GM19455 (cell line): ENCODE measurements around the gene BICRAL.
A peak's percentile ranks its signal among the peaks of the same experiment; 100 is the strongest.
"Not testable (repeated sequence)": the region's sequence is repeated elsewhere in the genome, so short reads cannot be mapped to it uniquely, and the experiment has no call there.

Source experiments
- ATAC-seq: cut with Tn5 transposase; IDR thresholded peaks from one replicate; pipeline ENCODE4 v1.9.1; 2021; ENCODE audit not compliant: unreplicated experiment

BICRAL gene

DNA sequence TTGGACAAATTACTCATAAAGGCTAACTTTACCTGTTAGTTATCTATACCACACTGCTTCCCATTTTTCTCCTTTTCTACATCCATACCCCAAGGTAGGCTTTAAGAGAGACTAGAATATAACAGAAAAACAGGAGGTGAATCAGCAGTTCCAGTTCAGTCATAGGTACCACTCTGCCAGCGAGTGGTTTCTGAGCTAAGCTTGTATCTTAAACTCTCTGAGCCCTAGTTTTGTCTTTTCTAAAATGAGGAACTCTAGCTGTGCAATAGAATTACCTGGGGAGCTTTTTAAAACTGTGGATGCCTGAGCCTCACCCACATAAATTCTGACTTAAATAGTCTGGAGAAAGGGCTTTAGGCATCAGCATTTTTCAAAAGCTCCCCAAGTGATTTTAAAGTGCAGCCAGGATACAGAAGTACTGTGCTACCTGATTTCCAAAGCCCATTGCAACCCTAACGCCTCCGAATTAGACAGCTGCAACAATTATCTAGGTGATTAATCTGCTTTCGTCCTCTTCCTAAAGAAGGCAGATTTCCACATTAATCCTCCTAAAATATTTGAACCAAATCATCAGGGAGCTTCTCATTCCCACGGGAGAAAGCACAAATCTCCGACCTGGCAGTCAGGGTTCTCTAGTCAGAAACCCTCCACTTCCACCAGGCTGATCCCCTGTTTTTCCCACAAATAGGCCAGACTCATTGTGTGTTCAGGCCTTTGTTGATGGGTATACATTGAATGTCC is 60.2 kb downstream of the BICRAL start:
- no peak for ATAC-seq

DNA sequence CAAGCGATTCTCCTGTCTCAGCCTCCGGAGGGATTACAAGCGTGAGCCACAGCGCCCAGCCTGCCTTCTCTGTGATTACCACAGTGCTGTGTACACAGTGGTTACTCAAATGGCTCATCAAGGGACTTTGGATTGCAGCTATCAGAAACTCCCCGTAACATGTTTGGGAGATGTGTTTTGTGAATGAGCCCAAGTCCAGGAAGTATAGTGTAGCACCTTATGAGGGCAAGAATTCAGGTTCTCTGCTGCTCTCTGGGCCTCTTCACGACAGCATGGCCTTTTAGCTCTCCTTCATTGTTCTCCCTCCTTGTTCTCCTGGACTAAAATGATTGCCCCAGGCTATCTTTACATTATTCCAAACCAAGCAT is 63.5 kb downstream of the BICRAL start:
- no peak for ATAC-seq

DNA sequence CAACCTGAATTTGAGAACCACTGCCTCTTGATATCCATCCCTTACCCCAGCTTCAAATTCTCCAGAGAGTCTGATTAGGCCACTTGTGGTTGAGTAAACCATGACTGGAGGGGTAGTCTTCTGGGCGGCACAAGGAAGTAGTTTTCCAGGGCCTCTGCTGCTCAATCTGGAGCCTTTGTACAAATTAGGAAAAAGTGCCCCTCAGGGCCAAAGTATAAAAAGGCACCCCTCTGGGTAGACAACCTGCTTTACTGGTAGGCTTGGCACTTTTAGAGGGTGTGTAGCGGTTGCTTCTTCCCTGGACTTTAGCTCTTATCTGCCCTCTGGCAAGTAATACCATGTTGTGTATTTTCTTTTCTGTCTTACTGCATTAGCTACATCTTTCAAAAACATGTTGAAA is 64.7 kb downstream of the BICRAL start:
- ATAC-seq: no peak

DNA sequence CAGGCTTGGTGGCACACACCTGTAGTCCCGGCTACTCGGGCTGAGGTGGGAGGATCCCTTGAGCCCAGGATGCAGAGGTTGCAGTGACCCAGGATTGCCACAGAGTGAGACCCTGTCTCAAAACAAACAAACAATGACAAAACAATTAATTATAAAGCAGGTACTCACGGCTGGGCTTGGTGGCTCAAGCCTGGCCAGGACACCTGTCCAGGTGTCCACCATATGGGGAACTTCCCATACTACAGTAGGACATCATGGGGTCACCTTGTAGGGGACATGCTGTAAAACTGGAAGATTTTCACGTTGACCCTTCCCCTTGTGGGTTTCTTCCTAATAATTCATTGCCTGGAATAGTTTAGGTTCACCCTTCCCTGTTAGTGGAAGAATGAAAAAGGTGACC is 66.8 kb downstream of the BICRAL start:
- no peak for ATAC-seq

DNA sequence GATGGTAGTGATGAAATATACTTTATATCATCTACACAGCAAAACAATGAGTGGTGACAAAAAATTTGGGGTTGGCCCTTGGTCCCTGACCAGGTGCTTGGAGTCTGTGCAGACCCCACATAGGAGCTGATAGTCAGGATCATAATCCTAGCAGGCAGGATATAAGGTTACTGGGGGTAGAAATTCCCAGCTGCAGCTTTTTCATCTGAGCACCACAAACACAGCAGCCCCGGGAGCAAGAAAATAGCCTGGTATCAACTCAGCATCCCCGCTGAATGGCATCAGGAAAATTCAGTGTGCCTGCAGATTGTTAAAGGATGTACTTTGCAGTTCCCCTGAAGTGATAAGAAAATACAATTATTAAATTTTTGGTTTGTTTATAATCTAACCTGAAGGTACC is 69.7 kb downstream of the BICRAL start:
- no peak for ATAC-seq

DNA sequence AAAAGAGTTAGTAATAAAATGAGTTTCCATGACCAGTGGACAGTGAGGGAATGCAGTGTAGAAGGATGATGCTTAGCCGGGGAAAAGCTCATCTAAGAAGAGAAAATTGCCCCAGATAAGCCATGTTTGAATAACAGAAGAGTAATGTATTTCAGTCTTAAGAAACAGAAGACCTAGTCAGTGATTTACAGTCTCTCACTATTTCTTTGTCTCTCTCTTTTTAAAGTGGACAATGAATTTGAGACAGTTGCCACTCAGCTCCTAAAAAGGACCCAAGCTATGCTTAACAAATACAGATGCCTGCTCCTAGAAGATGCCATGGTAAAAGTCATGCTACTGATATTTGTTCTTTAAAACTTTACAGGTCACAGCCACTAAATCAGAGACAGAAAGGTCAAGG is 78.2 kb downstream of the BICRAL start:
- ATAC-seq: no peak

DNA sequence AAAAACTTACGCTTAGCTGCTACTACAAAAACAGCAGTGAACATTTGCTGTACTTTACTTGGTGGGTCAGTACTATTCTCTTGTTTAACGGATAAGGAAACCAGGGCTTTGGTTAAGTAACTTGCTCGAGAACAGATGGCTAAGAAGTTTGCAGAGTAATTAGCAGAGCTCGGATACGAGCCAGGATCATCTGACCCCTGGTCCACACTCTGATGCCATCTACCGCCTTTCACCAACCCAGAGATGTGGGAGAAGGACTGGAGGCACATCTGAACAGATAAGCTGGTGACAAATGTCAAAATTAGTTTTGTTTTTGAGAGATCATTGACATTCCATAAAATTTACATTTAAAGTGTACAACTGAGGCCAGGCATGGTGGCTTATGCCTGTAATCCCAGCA is 78.6 kb downstream of the BICRAL start:
- ATAC-seq: no peak

DNA sequence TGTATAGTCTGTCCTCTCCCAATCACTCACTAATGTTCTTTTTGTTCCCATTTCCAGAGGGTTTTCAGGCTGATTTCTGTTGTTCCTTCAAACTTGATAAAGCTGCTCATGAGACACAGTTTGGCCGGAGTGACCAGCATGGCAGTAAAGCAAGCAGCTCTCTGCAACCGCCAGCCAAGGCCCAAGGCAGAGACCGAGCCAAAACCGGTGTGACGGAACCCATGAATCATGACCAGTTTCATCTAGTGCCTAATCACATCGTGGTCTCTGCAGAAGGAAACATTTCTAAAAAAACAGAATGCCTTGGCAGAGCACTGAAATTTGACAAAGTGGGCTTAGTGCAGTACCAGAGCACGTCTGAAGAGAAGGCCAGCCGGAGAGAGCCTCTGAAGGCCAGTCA is 82.8 kb downstream of the BICRAL start:
- ATAC-seq: no peak

DNA sequence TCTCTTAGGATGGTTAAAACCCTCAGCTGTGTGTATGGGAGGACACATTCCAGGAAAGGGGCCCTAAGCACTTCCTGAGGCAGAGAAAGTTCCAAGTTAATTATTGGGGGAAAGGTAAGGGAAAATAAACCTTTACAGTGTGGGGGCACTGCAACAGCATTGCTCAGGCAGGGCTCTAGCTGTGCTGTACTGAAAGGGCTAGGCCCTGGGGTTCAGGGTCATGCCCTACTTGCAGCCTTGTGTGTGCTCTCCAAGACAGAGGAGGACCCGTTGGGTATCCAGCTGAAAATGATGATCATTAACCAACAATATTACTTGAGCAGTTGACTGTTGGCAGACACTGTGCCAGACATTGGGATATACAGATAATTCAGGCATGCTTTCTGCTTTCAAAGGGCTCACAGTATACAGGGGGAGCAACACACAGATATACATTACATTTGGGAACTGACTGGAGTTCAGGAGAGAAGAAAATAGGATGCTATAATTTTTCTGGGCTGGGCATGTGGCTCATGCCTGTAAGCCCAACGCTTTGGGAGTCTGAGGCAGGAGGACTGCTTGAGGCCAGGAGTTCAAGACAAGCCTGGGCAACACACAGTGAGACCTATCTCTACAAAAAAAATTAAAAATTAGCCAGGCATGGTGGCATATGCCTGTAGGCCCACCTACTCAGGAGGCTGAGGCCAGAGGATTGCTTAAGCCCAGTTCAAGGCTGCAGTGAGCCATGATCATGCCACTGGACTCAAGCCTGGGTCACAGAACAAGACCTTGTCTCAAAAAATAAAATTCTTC is 88.5 kb downstream of the BICRAL start:
- ATAC-seq: no peak

DNA sequence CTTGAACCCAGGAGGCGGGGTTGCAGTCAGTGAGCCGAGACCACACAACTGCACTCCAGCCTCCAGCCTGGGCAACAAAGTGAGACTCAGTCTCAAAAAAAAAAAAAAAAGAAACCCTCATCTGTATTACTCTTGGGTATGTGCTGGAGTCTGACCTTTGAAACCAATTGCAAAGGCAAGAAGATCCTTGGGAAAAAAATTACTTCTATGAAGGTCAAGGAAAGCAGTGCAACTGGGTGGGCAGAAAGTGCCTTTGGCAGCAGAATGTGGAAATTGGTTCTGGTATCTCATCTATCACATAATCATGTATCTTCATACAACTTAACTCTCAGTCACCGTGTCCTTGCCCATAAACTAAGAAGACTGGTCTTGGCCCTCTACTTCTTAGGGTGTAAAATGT is 89.9 kb downstream of the BICRAL start:
- no peak for ATAC-seq

DNA sequence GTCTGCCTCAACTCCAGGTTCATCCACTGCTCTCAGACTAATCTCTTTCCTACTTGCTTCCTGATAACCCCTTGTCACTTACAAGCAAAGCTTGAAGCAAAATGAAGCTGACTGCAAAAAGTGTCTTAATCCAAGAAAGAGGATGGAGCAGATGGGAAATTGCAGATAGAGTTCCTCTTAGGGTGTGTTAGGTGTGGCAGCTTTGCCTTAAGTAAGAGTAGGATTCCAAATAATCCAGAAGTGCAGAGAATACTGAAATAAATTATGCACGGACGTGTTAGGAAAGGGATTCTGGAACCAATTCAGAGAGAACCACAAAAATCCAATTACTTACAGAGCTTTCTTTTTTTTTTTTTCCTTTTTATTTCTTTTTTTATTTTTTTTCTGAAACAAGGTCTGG is 91.5 kb downstream of the BICRAL start:
- ATAC-seq: no peak

DNA sequence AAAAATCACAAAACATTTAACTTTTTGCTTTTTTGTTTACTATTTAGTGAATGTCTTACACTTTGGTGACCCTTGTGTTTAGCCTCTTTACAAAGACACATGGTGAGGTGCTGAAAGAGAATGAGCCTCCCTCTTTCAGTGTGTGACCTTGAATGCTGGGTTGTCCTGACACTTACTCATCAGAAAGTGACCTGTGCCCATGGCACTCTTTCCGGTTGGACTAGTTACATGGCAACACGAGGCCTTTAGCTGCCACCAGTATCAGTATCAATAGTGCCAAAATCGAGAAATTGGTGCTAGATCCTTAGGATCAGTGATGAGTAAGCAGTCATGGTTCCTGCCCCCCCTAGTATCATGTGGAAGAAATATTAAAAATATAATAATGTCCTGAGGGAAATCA is 95.8 kb downstream of the BICRAL start:
- no peak for ATAC-seq

DNA sequence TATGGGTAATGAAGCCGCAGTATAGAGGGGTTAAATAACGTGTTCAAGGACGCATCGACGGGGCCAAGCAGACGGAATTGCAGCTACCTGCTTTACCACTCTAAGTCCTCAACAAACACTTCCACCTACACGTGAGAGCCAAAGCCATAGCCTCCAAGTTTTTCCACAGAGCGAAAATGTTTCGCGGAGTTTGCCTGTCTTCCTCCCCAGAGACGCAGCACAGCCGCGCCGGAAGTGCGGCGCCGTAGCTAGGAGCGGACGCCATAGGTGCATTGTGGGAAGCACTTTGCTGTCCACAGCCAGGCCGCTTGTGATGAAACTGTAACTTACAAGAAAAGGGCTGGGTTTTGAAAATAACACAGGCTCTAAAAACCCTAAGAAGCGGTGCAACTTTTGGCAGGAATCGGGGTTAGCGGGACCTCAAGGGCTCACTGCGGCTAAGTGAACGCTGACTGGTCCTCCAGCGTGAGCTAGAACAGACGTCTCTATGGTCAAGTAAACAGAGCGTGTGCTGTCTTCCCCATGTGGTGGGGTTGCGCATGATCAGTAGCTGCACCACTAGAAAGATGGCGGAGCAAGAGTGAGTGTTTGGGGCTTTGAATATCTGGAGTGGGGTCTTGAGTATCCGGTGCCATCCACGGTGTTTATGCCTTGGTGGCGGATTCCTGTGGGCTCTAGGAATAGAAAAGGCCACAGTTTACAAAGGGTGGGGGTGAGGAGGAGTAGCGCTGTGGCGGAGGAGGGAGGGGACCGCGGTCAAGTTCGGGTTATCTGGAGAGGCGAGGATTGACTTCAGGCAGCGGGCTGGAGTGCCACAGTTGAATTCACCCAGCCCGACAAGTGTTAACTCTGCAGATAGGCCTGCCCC is 97.8 kb downstream of the BICRAL start, which contains the start of gene RPL7L1:
Gene RPL7L1 (plus strand): TSS at position 245 of the 868 bp plus-strand sequence. CDS start 295 bp downstream, at position 540.
- peak; percentile 88 for ATAC-seq

DNA sequence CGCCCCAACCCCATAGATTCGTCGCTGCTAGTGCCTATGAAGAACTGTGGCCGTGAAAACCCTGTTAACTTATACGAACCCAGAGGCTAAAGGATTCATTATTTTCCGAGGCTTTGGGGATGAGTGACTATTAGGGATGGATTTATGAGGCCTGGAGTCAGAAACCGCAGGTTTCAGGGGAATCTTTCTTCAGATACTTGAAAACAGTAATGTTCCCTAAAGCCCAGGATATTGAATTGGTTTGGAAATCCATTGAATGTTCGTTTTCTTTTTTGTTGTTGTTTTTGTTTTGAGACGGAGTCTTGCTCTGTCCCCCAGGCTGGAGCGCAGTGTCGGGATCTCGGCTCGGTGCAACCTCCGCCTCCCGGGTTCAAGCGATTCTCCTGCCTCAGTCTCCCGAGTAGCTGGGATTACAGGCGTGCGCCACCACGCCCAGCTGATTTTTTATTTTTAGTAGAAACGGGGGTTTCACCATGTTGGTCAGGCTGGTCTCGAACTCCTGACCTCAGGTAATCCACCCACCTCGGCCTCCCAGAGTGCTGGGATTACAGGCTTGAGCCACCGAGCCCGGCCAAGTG is 98.5 kb downstream of the BICRAL start:
- ATAC-seq: not testable (repeated sequence)

DNA sequence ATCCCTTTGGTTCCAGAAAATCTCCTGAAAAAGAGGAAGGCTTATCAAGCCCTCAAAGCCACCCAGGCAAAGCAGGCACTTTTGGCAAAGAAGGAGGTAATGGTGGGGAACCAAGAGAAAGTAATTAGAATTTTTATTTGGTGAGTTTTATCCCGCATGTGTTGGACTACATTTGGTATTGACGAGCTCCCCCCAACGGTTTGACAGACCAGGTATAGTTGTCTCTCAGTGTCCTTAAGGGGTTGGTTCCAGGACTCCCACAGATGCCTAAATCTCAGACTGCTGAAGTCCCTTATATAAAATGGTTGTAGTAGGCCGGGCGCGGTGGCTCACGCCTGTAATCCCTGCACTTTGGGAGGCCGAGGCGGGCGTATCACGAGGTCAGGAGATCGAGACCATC is 99.0 kb downstream of the BICRAL start:
- ATAC-seq: not testable (repeated sequence)

DNA sequence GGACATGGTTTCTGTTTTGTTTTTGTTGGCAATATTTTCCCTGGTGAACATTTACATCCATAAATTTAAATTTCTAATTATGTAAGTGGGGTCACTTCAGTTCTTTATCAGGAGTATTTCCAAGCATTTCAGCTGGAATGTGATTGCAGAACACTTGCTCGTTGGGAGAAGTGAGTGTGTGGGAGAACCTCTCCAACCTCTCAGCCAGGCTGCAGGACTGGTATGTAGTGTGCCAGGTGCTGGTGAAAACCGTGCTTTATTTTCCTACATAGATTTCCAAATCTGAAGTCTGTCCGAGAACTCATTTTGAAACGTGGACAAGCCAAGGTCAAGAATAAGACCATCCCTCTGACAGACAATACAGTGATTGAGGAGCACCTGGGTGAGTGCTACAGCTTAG is 103.8 kb downstream of the BICRAL start:
- ATAC-seq: no peak

DNA sequence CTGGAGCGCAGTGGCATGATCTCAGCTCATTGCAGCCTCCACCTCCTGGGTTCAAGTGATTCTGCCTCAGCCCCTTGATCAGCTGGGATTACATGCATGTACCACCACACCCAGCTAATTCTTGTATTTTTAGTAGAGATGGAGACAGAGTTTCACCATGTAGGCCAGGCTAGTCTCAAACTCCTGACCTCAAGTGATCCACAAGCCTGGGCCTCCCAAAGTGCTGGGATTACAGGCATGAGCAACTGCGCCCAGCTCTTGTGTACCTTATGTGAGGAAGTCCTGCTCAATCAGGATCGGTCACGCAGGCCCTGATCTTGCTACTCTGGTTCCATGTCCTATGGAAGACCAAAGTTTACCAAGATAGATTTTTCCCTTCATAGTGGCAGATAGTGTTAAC is 106.3 kb downstream of the BICRAL start:
- ATAC-seq: not testable (repeated sequence)

DNA sequence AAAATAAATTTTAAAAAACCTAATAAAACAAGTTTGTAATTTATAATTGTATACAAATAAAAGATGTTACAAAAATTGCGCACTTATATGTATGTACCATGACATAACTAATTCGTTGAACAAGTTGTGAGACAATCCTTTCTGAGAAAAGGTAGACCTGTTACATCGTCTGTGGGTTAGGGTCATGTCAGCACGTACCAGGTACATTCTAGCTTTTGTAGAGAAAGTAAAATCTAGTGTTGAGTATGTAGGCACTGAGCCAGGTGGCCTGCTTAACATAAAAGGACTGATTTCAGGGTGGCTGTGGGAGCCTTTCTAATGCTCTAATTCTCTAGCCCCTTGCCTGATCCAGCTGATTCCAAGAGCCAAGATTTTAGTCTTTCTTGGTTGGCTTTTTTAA is 108.0 kb downstream of the BICRAL start:
- no peak for ATAC-seq

DNA sequence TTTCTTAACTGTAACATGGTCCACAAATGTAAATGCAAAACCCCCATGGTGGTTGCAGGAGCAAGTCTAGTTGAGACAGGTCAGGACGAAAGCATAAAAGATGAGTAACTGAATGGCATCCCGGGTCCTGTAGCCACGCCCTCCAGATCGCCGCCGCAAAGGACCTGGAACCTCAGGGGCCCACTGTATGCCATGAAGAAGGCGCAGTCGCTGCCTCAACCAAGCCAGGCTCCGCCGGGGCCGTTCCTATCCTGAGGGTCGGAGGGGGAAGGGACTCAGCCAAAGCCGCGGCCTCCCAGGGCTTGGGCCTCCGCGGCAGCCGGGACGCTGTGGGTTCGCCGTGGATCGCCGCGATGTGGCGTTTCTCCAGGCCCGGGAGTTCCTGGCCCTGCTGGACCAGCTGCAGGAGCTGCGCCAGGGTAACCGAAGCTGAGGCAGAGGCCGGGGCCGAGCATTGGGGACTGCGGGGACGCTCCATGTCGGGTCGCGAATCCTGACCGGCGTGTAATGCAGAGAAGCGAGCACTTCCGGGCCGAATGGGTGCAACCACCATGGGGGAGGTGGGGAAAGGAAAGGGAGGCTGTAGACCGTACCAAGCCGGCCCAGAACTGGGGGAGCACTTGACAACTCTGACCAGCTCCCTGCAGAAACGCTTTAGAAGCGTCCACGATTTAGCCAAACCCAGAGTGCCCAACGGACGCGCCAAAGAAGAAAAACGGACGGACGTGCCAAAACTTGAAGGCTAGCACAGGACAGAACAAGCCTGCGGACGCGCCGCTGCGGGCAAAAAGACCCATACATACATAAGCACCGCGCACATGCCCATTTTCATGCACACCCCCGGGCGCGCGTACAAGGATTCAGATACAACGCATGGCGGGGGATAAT is 108.7 kb downstream of the BICRAL start:
- ATAC-seq: peak; percentile 89

DNA sequence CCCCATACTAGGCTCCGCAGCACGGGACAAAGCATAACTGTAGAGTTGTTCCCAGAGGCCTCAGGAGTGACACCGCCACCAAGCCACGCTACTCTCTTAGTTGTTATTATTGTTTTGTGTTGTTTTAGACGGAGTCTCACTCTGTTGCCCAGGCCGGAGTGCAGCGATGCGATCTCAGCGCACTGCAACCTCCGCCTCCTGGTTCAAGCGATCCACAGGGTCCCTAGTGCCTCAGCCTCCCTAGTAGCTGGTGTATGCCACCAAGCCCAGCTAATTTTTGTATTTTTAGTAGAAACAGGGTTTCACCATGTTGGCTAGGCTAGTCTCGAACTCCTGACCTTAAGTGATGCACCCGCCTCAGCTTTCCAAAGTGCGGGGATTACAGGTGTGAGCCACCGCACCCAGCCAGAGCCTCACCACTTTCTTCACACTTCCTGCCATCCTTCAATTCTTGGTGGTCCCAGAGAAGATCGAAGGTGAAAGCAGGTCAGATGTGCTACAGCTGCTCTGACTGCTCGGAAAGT is 109.4 kb downstream of the BICRAL start:
- no peak for ATAC-seq
